Left lung (tissue), 10 donors: ENCODE results near the gene PROZ. TPM values are rescaled to one million over a fixed set of nuclear protein-coding genes. Genes with fewer than 3 reads are reported as not detected.
A peak's percentile ranks its signal among the peaks of the same experiment; 100 is the strongest.

Experiments
- ATAC-seq: fragments of 200-7000 bp; cut with Tn5 transposase; one replicate; pipeline ENCODE4 v1.9.1; 2020; ENCODE audit warnings: moderate library complexity
- DNase-seq, 4 donors: peaks; one replicate each; pipeline ENCODE4 v3.0.0-alpha.2; 2013 to 2020
- H3K27ac ChIP-seq, 2 donors: fragments of 200-600 bp; sonication (generic) in 1 of 2; one replicate each; pipeline versions ENCODE4 v1.5.0 to v1.8.0; 2020 to 2021
- H3K27me3 ChIP-seq, 2 donors: fragments of 200-600 bp; sonication (generic) in 1 of 2; one replicate each; pipeline versions ENCODE4 v1.5.0 to v1.8.0; 2020 to 2021
- H3K36me3 ChIP-seq, 2 donors: fragments of 200-600 bp; sonication (generic) in 1 of 2; one replicate each; pipeline versions ENCODE4 v1.5.0 to v1.8.0; 2020 to 2021
- H3K4me1 ChIP-seq, 2 donors: fragments of 200-600 bp; one replicate each; pipeline ENCODE4 v1.8.0; 2021
- H3K4me3 ChIP-seq, 2 donors: fragments of 200-600 bp; sonication (generic) in 1 of 2; one replicate each; pipeline versions ENCODE4 v1.5.0 to v1.8.0; 2020 to 2021; ENCODE audit warnings: mild to moderate bottlenecking in 1 of 2
- H3K9me3 ChIP-seq, 2 donors: fragments of 200-600 bp; sonication (generic) in 1 of 2; one replicate each; pipeline versions ENCODE4 v1.5.0 to v1.8.0; 2020 to 2021
- CTCF ChIP-seq, 2 donors: fragments of 200-600 bp; sonication (generic) in 1 of 2; IDR thresholded peaks; one replicate each; pipeline versions ENCODE4 v1.5.0 to v1.8.0; 2021; ENCODE audit warnings: antibody characterized with exemption in 2 of 2
- intact Hi-C, 2 donors: fragments of 100-400 bp; cut with DNase I; formaldehyde crosslinking; loops; one replicate each; pipeline versions ENCODE4 v1.11.2 to v1.14.2; 2022
- polyA plus RNA-seq, 6 donors: library from polyadenylated mRNA; unstranded; fragments of 120-200 nt; gene quantifications; one replicate each; pipeline ENCODE4 v1.2.1, GENCODE V29; 2013; ENCODE audit not compliant: insufficient read length in 6 of 6
- total RNA-seq, 2 donors: library from RNA; stranded (reverse); fragmentation: NEBNext Ultra II Directional; extraction: Animal tissue kit (Norgen Biotek cat#: 25700); gene quantifications; one replicate each; pipeline ENCODE4 v1.2.1, GENCODE V29; 2021
- donor health status: DM: no; HTN: yes; CAD: no.
- donor health status: DM: no; HTN: no; CAD: no.

Gene PROZ
- total and polyA plus RNA-seq, 8 donors = 0.13 to 0.55 (median 0.27) TPM; not detected in 2

- Histone ChIP-seq H3K9me3 (no peaks in the 10 kb centered on the region), H3K36me3 (peaks cover 0 to 68% of the 10 kb centered on the region in 2 donors), H3K4me1 (peaks cover 0 to 24% of the 10 kb centered on the region in 2 donors), H3K27me3 (no peaks in the 10 kb centered on the region), H3K4me3 (no peak overlapping the region), H3K27ac (peak overlapping the region in 1 of 2 donors; percentile 77)
- ATAC-seq = no peak
- intact Hi-C loops = no loop called here
- no peak for DNase-seq
- TF ChIP-seq CTCF (IDR thresholded peaks at IDR 0.05) = no peak
These were observed 29.6 kb downstream of the PROZ start for GRCh38 chr13:113187883-113188665.

GRCh38 chr13:113190181-113190580, 31.7 kb downstream of the PROZ start:
- intact Hi-C loops = no loop called here
- H3K27me3 ChIP-seq = no peaks in the 10 kb centered on the region
- DNase-seq (no peak), ATAC-seq (no peak)
- no peak overlapping the region for H3K4me3 ChIP-seq
- H3K9me3 ChIP-seq = no peaks in the 10 kb centered on the region
- H3K36me3 ChIP-seq = peaks cover 0 to 64% of the 10 kb centered on the region in 2 donors
- peaks cover 0 to 24% of the 10 kb centered on the region in 2 donors for H3K4me1 ChIP-seq
- H3K27ac ChIP-seq = no peak overlapping the region
- TF ChIP-seq CTCF (IDR thresholded peaks at IDR 0.05) = no peak

GRCh38 chr13:113192279-113192678, 33.8 kb downstream of the PROZ start:
- Histone ChIP-seq H3K9me3 (no peaks in the 10 kb centered on the region), H3K27me3 (no peaks in the 10 kb centered on the region), H3K36me3 (peaks cover 0 to 83% of the 10 kb centered on the region in 2 donors), H3K4me1 (peaks cover 0 to 8% of the 10 kb centered on the region in 2 donors), H3K4me3 (no peak overlapping the region), H3K27ac (no peak overlapping the region)
- intact Hi-C loops = no loop called here
- DNase-seq (no peak), ATAC-seq (no peak)
- TF ChIP-seq CTCF (IDR thresholded peaks at IDR 0.05) = no peak

- H3K4me3 ChIP-seq = no peak overlapping the region
- H3K27me3 ChIP-seq = no peaks in the 10 kb centered on the region
- no peak for ATAC-seq
- no peak overlapping the region for H3K27ac ChIP-seq
- peaks cover 0 to 2% of the 10 kb centered on the region in 2 donors for H3K4me1 ChIP-seq
- peaks cover 0 to 87% of the 10 kb centered on the region in 2 donors for H3K36me3 ChIP-seq
- H3K9me3 ChIP-seq = no peaks in the 10 kb centered on the region
- intact Hi-C loops = no loop called here
- no peak for DNase-seq
- TF ChIP-seq CTCF (IDR thresholded peaks at IDR 0.05) = no peak
These were observed 34.5 kb downstream of the PROZ start for GRCh38 chr13:113192902-113193301.

GRCh38 chr13:113195360-113195759, 36.9 kb downstream of the PROZ start:
- ATAC-seq (no peak), DNase-seq (no peak)
- intact Hi-C loops = no loop called here
- H3K27ac ChIP-seq = no peak overlapping the region
- H3K36me3 ChIP-seq = peaks cover 0 to 87% of the 10 kb centered on the region in 2 donors
- H3K4me3 ChIP-seq = no peak overlapping the region
- no peaks in the 10 kb centered on the region for H3K27me3 ChIP-seq
- H3K4me1 ChIP-seq = no peaks in the 10 kb centered on the region
- TF ChIP-seq CTCF (IDR thresholded peaks at IDR 0.05) = no peak
- no peaks in the 10 kb centered on the region for H3K9me3 ChIP-seq
